ENCODE data around the gene COG5. TPM values are rescaled to one million over a fixed set of nuclear protein-coding genes. Genes with fewer than 3 reads are reported as not detected.

The COG5 gene
- total and polyA plus RNA-seq, 2 experiments from 2014 or later, result 15.4 to 36.5 TPM

DNA sequence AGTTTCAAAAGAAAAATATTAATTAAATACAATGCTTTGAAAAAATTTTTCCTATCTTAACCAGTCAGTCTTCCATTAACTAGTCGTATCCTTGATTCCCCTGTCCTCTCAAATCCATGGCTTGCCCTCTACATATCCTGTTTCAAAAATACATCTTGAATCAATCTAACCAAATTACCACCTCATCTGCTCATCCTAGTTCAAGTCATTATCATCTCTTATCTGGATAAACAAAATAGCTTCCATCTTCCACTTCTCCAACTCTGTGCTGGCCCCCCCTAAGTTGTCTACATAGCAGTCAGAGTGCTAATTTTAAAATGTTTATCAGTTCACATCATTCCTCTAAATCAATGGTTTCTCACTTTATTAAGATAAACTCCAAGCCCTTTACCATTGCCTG is 269.5 kb downstream of the COG5 start:
- Histone ChIP-seq H3K4me1 (ENCODE audit: insufficient read depth) (no peaks in the 10 kb centered on the region), H3K36me3 (ENCODE audit: insufficient read depth) (no peaks in the 10 kb centered on the region), H3K9me2 (ENCODE audit: insufficient read depth) (0 out of 2 replicates have a peak, but pooled peaks cover 4% of the 10 kb centered on the region), H3K27ac (ENCODE audit: low read depth) (no peak overlapping the region), H3K4me3 (no peak overlapping the region), H4K20me1 (replicated peaks; ENCODE audit: insufficient read depth) (no peaks in the 10 kb centered on the region), H3F3A (replicated peaks; ENCODE audit: low read depth) (no peaks in the 10 kb centered on the region), H2AFZ (no peak overlapping the region), H3K27me3 (ENCODE audit: insufficient read depth) (no peaks in the 10 kb centered on the region), H3K4me2 (no peak overlapping the region), H3K79me2 (replicated peaks; ENCODE audit: insufficient read depth) (no peaks in the 10 kb centered on the region)
- TF ChIP-seq POLR2AphosphoS5 (IDR thresholded peaks at IDR 0.05; ENCODE audit: low read depth) (no peak), EZH2phosphoT487 (IDR thresholded peaks at IDR 0.05; ENCODE audit: unreplicated experiment) (no peak), REST (IDR thresholded peaks at IDR 0.05; ENCODE audit: unreplicated experiment) (no peak), CREB1 (CRISPR knock-in tag; IDR thresholded peaks at IDR 0.05; ENCODE audit: low read depth) (no peak), EZH2 (IDR thresholded peaks at IDR 0.05; ENCODE audit: low read depth, unreplicated experiment) (no peak), STAT1 (IDR thresholded peaks at IDR 0.05; ENCODE audit: unreplicated experiment) (no peak), JUNB (IDR thresholded peaks at IDR 0.05; ENCODE audit: unreplicated experiment) (no peak), NANOG (IDR thresholded peaks at IDR 0.05; ENCODE audit: borderline replicate concordance) (no peak), ZNF331 (CRISPR knock-in tag; IDR thresholded peaks at IDR 0.05; ENCODE audit: low read depth) (no peak), CTCF (conservative IDR thresholded peaks at IDR 0.05; ENCODE audit: low read depth in 2 of 2) (no peak), ZNF114 (CRISPR knock-in tag; IDR thresholded peaks at IDR 0.05) (no peak), ETS1 (IDR thresholded peaks at IDR 0.05) (no peak)
- TF ChIP-seq, protein P1, sequence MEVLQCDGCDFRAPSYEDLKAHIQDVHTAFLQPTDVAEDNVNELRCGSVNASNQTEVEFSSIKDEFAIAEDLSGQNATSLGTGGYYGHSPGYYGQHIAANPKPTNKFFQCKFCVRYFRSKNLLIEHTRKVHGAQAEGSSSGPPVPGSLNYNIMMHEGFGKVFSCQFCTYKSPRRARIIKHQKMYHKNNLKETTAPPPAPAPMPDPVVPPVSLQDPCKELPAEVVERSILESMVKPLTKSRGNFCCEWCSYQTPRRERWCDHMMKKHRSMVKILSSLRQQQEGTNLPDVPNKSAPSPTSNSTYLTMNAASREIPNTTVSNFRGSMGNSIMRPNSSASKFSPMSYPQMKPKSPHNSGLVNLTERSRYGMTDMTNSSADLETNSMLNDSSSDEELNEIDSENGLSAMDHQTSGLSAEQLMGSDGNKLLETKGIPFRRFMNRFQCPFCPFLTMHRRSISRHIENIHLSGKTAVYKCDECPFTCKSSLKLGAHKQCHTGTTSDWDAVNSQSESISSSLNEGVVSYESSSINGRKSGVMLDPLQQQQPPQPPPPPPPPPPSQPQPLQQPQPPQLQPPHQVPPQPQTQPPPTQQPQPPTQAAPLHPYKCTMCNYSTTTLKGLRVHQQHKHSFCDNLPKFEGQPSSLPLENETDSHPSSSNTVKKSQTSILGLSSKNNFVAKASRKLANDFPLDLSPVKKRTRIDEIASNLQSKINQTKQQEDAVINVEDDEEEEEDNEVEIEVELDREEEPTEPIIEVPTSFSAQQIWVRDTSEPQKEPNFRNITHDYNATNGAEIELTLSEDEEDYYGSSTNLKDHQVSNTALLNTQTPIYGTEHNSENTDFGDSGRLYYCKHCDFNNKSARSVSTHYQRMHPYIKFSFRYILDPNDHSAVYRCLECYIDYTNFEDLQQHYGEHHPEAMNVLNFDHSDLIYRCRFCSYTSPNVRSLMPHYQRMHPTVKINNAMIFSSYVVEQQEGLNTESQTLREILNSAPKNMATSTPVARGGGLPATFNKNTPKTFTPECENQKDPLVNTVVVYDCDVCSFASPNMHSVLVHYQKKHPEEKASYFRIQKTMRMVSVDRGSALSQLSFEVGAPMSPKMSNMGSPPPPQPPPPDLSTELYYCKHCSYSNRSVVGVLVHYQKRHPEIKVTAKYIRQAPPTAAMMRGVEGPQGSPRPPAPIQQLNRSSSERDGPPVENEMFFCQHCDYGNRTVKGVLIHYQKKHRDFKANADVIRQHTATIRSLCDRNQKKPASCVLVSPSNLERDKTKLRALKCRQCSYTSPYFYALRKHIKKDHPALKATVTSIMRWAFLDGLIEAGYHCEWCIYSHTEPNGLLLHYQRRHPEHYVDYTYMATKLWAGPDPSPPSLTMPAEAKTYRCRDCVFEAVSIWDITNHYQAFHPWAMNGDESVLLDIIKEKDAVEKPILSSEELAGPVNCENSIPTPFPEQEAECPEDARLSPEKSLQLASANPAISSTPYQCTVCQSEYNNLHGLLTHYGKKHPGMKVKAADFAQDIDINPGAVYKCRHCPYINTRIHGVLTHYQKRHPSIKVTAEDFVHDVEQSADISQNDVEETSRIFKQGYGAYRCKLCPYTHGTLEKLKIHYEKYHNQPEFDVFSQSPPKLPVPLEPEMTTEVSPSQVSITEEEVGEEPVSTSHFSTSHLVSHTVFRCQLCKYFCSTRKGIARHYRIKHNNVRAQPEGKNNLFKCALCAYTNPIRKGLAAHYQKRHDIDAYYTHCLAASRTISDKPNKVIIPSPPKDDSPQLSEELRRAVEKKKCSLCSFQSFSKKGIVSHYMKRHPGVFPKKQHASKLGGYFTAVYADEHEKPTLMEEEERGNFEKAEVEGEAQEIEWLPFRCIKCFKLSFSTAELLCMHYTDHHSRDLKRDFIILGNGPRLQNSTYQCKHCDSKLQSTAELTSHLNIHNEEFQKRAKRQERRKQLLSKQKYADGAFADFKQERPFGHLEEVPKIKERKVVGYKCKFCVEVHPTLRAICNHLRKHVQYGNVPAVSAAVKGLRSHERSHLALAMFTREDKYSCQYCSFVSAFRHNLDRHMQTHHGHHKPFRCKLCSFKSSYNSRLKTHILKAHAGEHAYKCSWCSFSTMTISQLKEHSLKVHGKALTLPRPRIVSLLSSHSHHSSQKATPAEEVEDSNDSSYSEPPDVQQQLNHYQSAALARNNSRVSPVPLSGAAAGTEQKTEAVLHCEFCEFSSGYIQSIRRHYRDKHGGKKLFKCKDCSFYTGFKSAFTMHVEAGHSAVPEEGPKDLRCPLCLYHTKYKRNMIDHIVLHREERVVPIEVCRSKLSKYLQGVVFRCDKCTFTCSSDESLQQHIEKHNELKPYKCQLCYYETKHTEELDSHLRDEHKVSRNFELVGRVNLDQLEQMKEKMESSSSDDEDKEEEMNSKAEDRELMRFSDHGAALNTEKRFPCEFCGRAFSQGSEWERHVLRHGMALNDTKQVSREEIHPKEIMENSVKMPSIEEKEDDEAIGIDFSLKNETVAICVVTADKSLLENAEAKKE (CRISPR knock-in tag; IDR thresholded peaks at IDR 0.05), result no peak
- peaks cover 20% of the 10 kb centered on the region; the same call in 2 of the 3 replicates for H3K36me3 Mint-ChIP-seq (ENCODE audit: low read depth)
- H3K27ac Mint-ChIP-seq, result no peak overlapping the region
- DNase-seq (ENCODE audit: low spot score), result no peak
- ATAC-seq, result no peak
- no peak overlapping the region for H3K4me3 Mint-ChIP-seq
- H3K9me3 Mint-ChIP-seq, result peaks cover 3% of the 10 kb centered on the region; the same call in 1 of the 3 replicates
- peaks cover 13% of the 10 kb centered on the region; the same call in 2 of the 3 replicates for H3K4me1 Mint-ChIP-seq
- peaks cover 1% of the 10 kb centered on the region for H3K27me3 Mint-ChIP-seq (ENCODE audit: insufficient read depth, low read depth, poor library complexity)
